Neural cell (in vitro differentiated cells): ENCODE data around the gene MAGEB3. TPM values are rescaled to one million over a fixed set of nuclear protein-coding genes. Genes with fewer than 3 reads are reported as not detected.

Experiments
- H2AFZ ChIP-seq: fragments of 200-600, 300-800 bp; sonication (generic), shearing (Covaris generic); 2 replicates; pipeline ENCODE4 v1.6.0; 2014; ENCODE audit warnings: low read depth, mild to moderate bottlenecking, antibody characterized with exemption, low read length, moderate library complexity
- H3F3A ChIP-seq: fragments of 200-600 bp; shearing (Covaris generic); 2 replicates; pipeline ENCODE4 v1.6.1; 2016; ENCODE audit warnings: mild to moderate bottlenecking, moderate library complexity, mixed read lengths, antibody characterized with exemption, low read length; ENCODE audit not compliant: insufficient read depth, poor library complexity, severe bottlenecking
- H3K27ac ChIP-seq: fragments of 200-600, 300-800 bp; sonication (generic), shearing (Covaris generic); 2 replicates; pipeline ENCODE4 v1.5.1; 2014; ENCODE audit warnings: mild to moderate bottlenecking, low read length, moderate library complexity
- H3K27me3 ChIP-seq: fragments of 300-800, 200-600 bp; sonication (generic), shearing (Covaris generic); 2 replicates; pipeline ENCODE4 v1.6.0; 2014; ENCODE audit warnings: mild to moderate bottlenecking, low read depth, low read length, moderate library complexity; ENCODE audit not compliant: insufficient read depth
- H3K36me3 ChIP-seq: fragments of 300-800, 200-600 bp; sonication (generic), shearing (Covaris generic); 2 replicates; pipeline ENCODE4 v1.5.1; 2014; ENCODE audit warnings: mild to moderate bottlenecking, antibody characterized with exemption, low read length, moderate library complexity; ENCODE audit not compliant: insufficient read depth
- H3K4me2 ChIP-seq: fragments of 300-800, 200-600 bp; sonication (generic), shearing (Covaris generic); 2 replicates; pipeline ENCODE4 v1.6.0; 2014; ENCODE audit warnings: mild to moderate bottlenecking, low read length
- H3K4me3 ChIP-seq: fragments of 300-800, 200-600 bp; sonication (generic), shearing (Covaris generic); 2 replicates; pipeline ENCODE4 v1.5.1; 2014; ENCODE audit warnings: mild to moderate bottlenecking, low read length, moderate library complexity
- H3K79me2 ChIP-seq: fragments of 200-600 bp; shearing (Covaris generic); replicated peaks from 2 replicates; pipeline ENCODE4 v1.6.0; 2014; ENCODE audit warnings: mild to moderate bottlenecking, low read length, moderate library complexity; ENCODE audit not compliant: insufficient read depth
- H3K9ac ChIP-seq: fragments of 300-800, 200-600 bp; sonication (generic), shearing (Covaris generic); 2 replicates; pipeline ENCODE4 v1.6.1; 2016; ENCODE audit warnings: mild to moderate bottlenecking, low read length, mixed read lengths
- H3K9me2 ChIP-seq: fragments of 200-600 bp; shearing (Covaris generic); 2 replicates; pipeline ENCODE4 v1.6.1; 2016; ENCODE audit warnings: mild to moderate bottlenecking, low read length, mixed read lengths; ENCODE audit not compliant: insufficient read depth
- H3K9me3 ChIP-seq: fragments of 200-600, 300-800 bp; sonication (generic), shearing (Covaris generic); 2 replicates; pipeline ENCODE4 v1.6.1; 2016; ENCODE audit warnings: mild to moderate bottlenecking, mixed run types, low read length, moderate library complexity, mixed read lengths
- H4K20me1 ChIP-seq: fragments of 200-600 bp; shearing (Covaris generic); 2 replicates; pipeline ENCODE4 v1.6.1; 2016; ENCODE audit warnings: mild to moderate bottlenecking, mixed run types; ENCODE audit not compliant: insufficient read depth
- EP300 ChIP-seq: fragments of 450-650 bp; conservative IDR thresholded peaks from 2 replicates; pipeline ENCODE4 v1.6.1; 2014; ENCODE audit warnings: antibody characterized with exemption, mild to moderate bottlenecking, moderate library complexity; ENCODE audit not compliant: poor library complexity, severe bottlenecking
- EZH2 ChIP-seq: fragments of 200-600, 300-800 bp; shearing (Covaris generic), sonication (generic); IDR thresholded peaks from 2 replicates; pipeline ENCODE4 v1.6.1; 2014; ENCODE audit warnings: antibody characterized with exemption, low read length, borderline replicate concordance, mild to moderate bottlenecking; ENCODE audit not compliant: insufficient read depth, poor library complexity, severe bottlenecking
- MXI1 ChIP-seq: fragments of 450-650 bp; conservative IDR thresholded peaks from 2 replicates; pipeline ENCODE4 v1.6.1; 2014; ENCODE audit warnings: antibody characterized with exemption, mild to moderate bottlenecking; ENCODE audit not compliant: poor library complexity, severe bottlenecking
- POLR2AphosphoS5 ChIP-seq: IDR thresholded peaks from 2 replicates; pipeline ENCODE4 v1.6.1; 2012
- RAD21 ChIP-seq: fragments of 450-650 bp; conservative IDR thresholded peaks from 2 replicates; pipeline ENCODE4 v1.6.1; 2014; ENCODE audit warnings: antibody characterized with exemption, mild to moderate bottlenecking, moderate library complexity
- SMC3 ChIP-seq: fragments of 450-650 bp; conservative IDR thresholded peaks from 2 replicates; pipeline ENCODE4 v1.6.1; 2014; ENCODE audit warnings: antibody characterized with exemption, mild to moderate bottlenecking, moderate library complexity; ENCODE audit not compliant: poor library complexity
- TAF1 ChIP-seq: IDR thresholded peaks from 2 replicates; pipeline ENCODE4 v1.6.1; 2012; ENCODE audit warnings: low read depth
- polyA plus RNA-seq: library from polyadenylated mRNA; depleted of rRNA; stranded (reverse); fragments of >200 nt; gene quantifications from 2 replicates; pipeline ENCODE4 v1.2.3, GENCODE V29; 2014
- TF ChIP-seq, protein P1 (sequence below): IDR thresholded peaks from 2 replicates; pipeline ENCODE4 v1.6.1; 2012; ENCODE audit warnings: borderline replicate concordance
- TF ChIP-seq, protein P2 (sequence below): fragments of 450-650 bp; IDR thresholded peaks from 2 replicates; pipeline ENCODE4 v1.5.1; 2014; ENCODE audit warnings: antibody characterized with exemption, mild to moderate bottlenecking, moderate library complexity; ENCODE audit not compliant: poor library complexity, severe bottlenecking

Gene MAGEB3
- polyA plus RNA-seq, 1 donor from 2014 or later = not detected

DNA sequence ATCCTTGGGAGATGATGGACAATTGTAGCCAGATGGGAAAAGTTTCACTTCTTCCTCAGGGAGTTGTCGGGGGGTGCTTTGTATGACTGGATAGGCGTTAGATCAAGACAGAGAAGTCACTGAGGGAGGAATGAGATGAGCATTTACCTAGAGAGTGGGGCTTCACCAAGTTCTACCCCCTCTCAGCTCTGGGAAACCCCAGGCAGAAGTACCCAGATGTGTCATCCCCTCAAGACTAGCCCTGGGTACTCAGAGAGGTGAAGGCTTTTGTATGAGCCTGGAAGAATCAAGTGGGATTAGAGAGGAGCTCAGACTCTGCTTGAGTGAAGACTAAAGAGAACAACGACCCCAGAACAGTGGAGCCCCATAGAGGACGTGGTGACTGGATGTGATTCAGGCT lies 18.4 kb downstream of the MAGEB3 start:
- TF ChIP-seq SMC3 = no peak
- TF ChIP-seq RAD21 = no peak
- TF ChIP-seq TAF1 = no peak
- no peak for TF ChIP-seq POLR2AphosphoS5
- no peak for TF ChIP-seq EZH2
- TF ChIP-seq, protein P1, sequence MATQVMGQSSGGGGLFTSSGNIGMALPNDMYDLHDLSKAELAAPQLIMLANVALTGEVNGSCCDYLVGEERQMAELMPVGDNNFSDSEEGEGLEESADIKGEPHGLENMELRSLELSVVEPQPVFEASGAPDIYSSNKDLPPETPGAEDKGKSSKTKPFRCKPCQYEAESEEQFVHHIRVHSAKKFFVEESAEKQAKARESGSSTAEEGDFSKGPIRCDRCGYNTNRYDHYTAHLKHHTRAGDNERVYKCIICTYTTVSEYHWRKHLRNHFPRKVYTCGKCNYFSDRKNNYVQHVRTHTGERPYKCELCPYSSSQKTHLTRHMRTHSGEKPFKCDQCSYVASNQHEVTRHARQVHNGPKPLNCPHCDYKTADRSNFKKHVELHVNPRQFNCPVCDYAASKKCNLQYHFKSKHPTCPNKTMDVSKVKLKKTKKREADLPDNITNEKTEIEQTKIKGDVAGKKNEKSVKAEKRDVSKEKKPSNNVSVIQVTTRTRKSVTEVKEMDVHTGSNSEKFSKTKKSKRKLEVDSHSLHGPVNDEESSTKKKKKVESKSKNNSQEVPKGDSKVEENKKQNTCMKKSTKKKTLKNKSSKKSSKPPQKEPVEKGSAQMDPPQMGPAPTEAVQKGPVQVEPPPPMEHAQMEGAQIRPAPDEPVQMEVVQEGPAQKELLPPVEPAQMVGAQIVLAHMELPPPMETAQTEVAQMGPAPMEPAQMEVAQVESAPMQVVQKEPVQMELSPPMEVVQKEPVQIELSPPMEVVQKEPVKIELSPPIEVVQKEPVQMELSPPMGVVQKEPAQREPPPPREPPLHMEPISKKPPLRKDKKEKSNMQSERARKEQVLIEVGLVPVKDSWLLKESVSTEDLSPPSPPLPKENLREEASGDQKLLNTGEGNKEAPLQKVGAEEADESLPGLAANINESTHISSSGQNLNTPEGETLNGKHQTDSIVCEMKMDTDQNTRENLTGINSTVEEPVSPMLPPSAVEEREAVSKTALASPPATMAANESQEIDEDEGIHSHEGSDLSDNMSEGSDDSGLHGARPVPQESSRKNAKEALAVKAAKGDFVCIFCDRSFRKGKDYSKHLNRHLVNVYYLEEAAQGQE = no peak
- no peak for TF ChIP-seq MXI1
- TF ChIP-seq, protein P2, sequence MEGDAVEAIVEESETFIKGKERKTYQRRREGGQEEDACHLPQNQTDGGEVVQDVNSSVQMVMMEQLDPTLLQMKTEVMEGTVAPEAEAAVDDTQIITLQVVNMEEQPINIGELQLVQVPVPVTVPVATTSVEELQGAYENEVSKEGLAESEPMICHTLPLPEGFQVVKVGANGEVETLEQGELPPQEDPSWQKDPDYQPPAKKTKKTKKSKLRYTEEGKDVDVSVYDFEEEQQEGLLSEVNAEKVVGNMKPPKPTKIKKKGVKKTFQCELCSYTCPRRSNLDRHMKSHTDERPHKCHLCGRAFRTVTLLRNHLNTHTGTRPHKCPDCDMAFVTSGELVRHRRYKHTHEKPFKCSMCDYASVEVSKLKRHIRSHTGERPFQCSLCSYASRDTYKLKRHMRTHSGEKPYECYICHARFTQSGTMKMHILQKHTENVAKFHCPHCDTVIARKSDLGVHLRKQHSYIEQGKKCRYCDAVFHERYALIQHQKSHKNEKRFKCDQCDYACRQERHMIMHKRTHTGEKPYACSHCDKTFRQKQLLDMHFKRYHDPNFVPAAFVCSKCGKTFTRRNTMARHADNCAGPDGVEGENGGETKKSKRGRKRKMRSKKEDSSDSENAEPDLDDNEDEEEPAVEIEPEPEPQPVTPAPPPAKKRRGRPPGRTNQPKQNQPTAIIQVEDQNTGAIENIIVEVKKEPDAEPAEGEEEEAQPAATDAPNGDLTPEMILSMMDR = no peak
- TF ChIP-seq EP300 = no peak
- H3K9me2 ChIP-seq = no peaks in the 10 kb centered on the region
- no peaks in the 10 kb centered on the region for H3K9me3 ChIP-seq
- H3K79me2 ChIP-seq = no peaks in the 10 kb centered on the region
- H3K36me3 ChIP-seq = no peaks in the 10 kb centered on the region
- no peak overlapping the region for H3K9ac ChIP-seq
- no peak overlapping the region for H3K4me3 ChIP-seq
- H4K20me1 ChIP-seq = no peaks in the 10 kb centered on the region
- no peak overlapping the region for H3K27ac ChIP-seq
- no peak overlapping the region for H2AFZ ChIP-seq
- H3K4me2 ChIP-seq = no peak overlapping the region
- no peaks in the 10 kb centered on the region for H3F3A ChIP-seq
- no peaks in the 10 kb centered on the region for H3K27me3 ChIP-seq

DNA sequence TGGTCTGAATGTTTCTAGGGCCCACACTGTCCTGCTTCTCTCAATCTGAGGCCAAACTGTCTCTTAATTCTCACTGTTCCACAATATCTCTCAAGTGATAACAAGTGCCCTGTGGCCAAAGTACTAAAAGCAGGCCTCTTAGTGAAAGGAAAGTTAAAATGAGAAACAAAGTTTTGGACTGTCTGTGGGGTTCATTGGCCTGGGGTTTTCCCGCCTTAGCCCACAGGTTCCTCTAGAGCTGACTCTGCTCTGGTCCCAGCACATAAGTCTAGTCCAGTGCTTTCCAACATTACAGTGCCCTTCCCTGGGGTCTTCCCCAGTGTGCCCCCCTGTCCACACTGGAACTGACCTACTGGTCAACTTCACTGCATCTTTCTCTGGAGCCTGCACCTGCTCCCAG lies 22.8 kb downstream of the MAGEB3 start:
- Histone ChIP-seq H3K4me2 (no peak overlapping the region), H3K79me2 (no peaks in the 10 kb centered on the region), H4K20me1 (no peaks in the 10 kb centered on the region), H2AFZ (no peak overlapping the region), H3K27ac (no peak overlapping the region), H3K9ac (no peak overlapping the region), H3K36me3 (no peaks in the 10 kb centered on the region), H3F3A (no peaks in the 10 kb centered on the region), H3K27me3 (no peaks in the 10 kb centered on the region), H3K9me2 (no peaks in the 10 kb centered on the region), H3K9me3 (no peaks in the 10 kb centered on the region), H3K4me3 (no peak overlapping the region)
- TF ChIP-seq, protein P1 = no peak
- no peak for TF ChIP-seq RAD21
- TF ChIP-seq EP300 = no peak
- no peak for TF ChIP-seq SMC3
- TF ChIP-seq EZH2 = no peak
- TF ChIP-seq, protein P2 = no peak
- no peak for TF ChIP-seq MXI1
- no peak for TF ChIP-seq POLR2AphosphoS5
- no peak for TF ChIP-seq TAF1
